Neural cell (in vitro differentiated cells): ENCODE measurements around the gene COL5A1. TPM values are rescaled to one million over a fixed set of nuclear protein-coding genes. Genes with fewer than 3 reads are reported as not detected.
A peak's percentile ranks its signal among the peaks of the same experiment; 100 is the strongest.

Experiments used
- H2AFZ ChIP-seq: fragments of 200-600, 300-800 bp; sonication (generic), shearing (Covaris generic); 2 replicates; pipeline ENCODE4 v1.6.0; 2014; ENCODE audit warnings: low read depth, mild to moderate bottlenecking, antibody characterized with exemption, low read length, moderate library complexity
- H3F3A ChIP-seq: fragments of 200-600 bp; shearing (Covaris generic); 2 replicates; pipeline ENCODE4 v1.6.1; 2016; ENCODE audit warnings: mild to moderate bottlenecking, moderate library complexity, mixed read lengths, antibody characterized with exemption, low read length; ENCODE audit not compliant: insufficient read depth, poor library complexity, severe bottlenecking
- H3K27ac ChIP-seq: fragments of 200-600, 300-800 bp; sonication (generic), shearing (Covaris generic); 2 replicates; pipeline ENCODE4 v1.5.1; 2014; ENCODE audit warnings: mild to moderate bottlenecking, low read length, moderate library complexity
- H3K27me3 ChIP-seq: fragments of 300-800, 200-600 bp; sonication (generic), shearing (Covaris generic); 2 replicates; pipeline ENCODE4 v1.6.0; 2014; ENCODE audit warnings: mild to moderate bottlenecking, low read depth, low read length, moderate library complexity; ENCODE audit not compliant: insufficient read depth
- H3K36me3 ChIP-seq: fragments of 300-800, 200-600 bp; sonication (generic), shearing (Covaris generic); 2 replicates; pipeline ENCODE4 v1.5.1; 2014; ENCODE audit warnings: mild to moderate bottlenecking, antibody characterized with exemption, low read length, moderate library complexity; ENCODE audit not compliant: insufficient read depth
- H3K4me2 ChIP-seq: fragments of 300-800, 200-600 bp; sonication (generic), shearing (Covaris generic); 2 replicates; pipeline ENCODE4 v1.6.0; 2014; ENCODE audit warnings: mild to moderate bottlenecking, low read length
- H3K4me3 ChIP-seq: fragments of 300-800, 200-600 bp; sonication (generic), shearing (Covaris generic); 2 replicates; pipeline ENCODE4 v1.5.1; 2014; ENCODE audit warnings: mild to moderate bottlenecking, low read length, moderate library complexity
- H3K79me2 ChIP-seq: fragments of 200-600 bp; shearing (Covaris generic); replicated peaks from 2 replicates; pipeline ENCODE4 v1.6.0; 2014; ENCODE audit warnings: mild to moderate bottlenecking, low read length, moderate library complexity; ENCODE audit not compliant: insufficient read depth
- H3K9ac ChIP-seq: fragments of 300-800, 200-600 bp; sonication (generic), shearing (Covaris generic); 2 replicates; pipeline ENCODE4 v1.6.1; 2016; ENCODE audit warnings: mild to moderate bottlenecking, low read length, mixed read lengths
- H3K9me2 ChIP-seq: fragments of 200-600 bp; shearing (Covaris generic); 2 replicates; pipeline ENCODE4 v1.6.1; 2016; ENCODE audit warnings: mild to moderate bottlenecking, low read length, mixed read lengths; ENCODE audit not compliant: insufficient read depth
- H3K9me3 ChIP-seq: fragments of 200-600, 300-800 bp; sonication (generic), shearing (Covaris generic); 2 replicates; pipeline ENCODE4 v1.6.1; 2016; ENCODE audit warnings: mild to moderate bottlenecking, mixed run types, low read length, moderate library complexity, mixed read lengths
- H4K20me1 ChIP-seq: fragments of 200-600 bp; shearing (Covaris generic); 2 replicates; pipeline ENCODE4 v1.6.1; 2016; ENCODE audit warnings: mild to moderate bottlenecking, mixed run types; ENCODE audit not compliant: insufficient read depth
- EP300 ChIP-seq: fragments of 450-650 bp; conservative IDR thresholded peaks from 2 replicates; pipeline ENCODE4 v1.6.1; 2014; ENCODE audit warnings: antibody characterized with exemption, mild to moderate bottlenecking, moderate library complexity; ENCODE audit not compliant: poor library complexity, severe bottlenecking
- EZH2 ChIP-seq: fragments of 200-600, 300-800 bp; shearing (Covaris generic), sonication (generic); IDR thresholded peaks from 2 replicates; pipeline ENCODE4 v1.6.1; 2014; ENCODE audit warnings: antibody characterized with exemption, low read length, borderline replicate concordance, mild to moderate bottlenecking; ENCODE audit not compliant: insufficient read depth, poor library complexity, severe bottlenecking
- MXI1 ChIP-seq: fragments of 450-650 bp; conservative IDR thresholded peaks from 2 replicates; pipeline ENCODE4 v1.6.1; 2014; ENCODE audit warnings: antibody characterized with exemption, mild to moderate bottlenecking; ENCODE audit not compliant: poor library complexity, severe bottlenecking
- POLR2AphosphoS5 ChIP-seq: IDR thresholded peaks from 2 replicates; pipeline ENCODE4 v1.6.1; 2012
- RAD21 ChIP-seq: fragments of 450-650 bp; conservative IDR thresholded peaks from 2 replicates; pipeline ENCODE4 v1.6.1; 2014; ENCODE audit warnings: antibody characterized with exemption, mild to moderate bottlenecking, moderate library complexity
- SMC3 ChIP-seq: fragments of 450-650 bp; conservative IDR thresholded peaks from 2 replicates; pipeline ENCODE4 v1.6.1; 2014; ENCODE audit warnings: antibody characterized with exemption, mild to moderate bottlenecking, moderate library complexity; ENCODE audit not compliant: poor library complexity
- TAF1 ChIP-seq: IDR thresholded peaks from 2 replicates; pipeline ENCODE4 v1.6.1; 2012; ENCODE audit warnings: low read depth
- polyA plus RNA-seq: library from polyadenylated mRNA; depleted of rRNA; stranded (reverse); fragments of >200 nt; gene quantifications from 2 replicates; pipeline ENCODE4 v1.2.3, GENCODE V29; 2014
- TF ChIP-seq, protein P1 (sequence below): fragments of 450-650 bp; IDR thresholded peaks from 2 replicates; pipeline ENCODE4 v1.5.1; 2014; ENCODE audit warnings: antibody characterized with exemption, mild to moderate bottlenecking, moderate library complexity; ENCODE audit not compliant: poor library complexity, severe bottlenecking
- TF ChIP-seq, protein P2 (sequence below): IDR thresholded peaks from 2 replicates; pipeline ENCODE4 v1.6.1; 2012; ENCODE audit warnings: borderline replicate concordance

The COL5A1 gene
- polyA plus RNA-seq, 1 donor from 2014 or later, result not detected

DNA sequence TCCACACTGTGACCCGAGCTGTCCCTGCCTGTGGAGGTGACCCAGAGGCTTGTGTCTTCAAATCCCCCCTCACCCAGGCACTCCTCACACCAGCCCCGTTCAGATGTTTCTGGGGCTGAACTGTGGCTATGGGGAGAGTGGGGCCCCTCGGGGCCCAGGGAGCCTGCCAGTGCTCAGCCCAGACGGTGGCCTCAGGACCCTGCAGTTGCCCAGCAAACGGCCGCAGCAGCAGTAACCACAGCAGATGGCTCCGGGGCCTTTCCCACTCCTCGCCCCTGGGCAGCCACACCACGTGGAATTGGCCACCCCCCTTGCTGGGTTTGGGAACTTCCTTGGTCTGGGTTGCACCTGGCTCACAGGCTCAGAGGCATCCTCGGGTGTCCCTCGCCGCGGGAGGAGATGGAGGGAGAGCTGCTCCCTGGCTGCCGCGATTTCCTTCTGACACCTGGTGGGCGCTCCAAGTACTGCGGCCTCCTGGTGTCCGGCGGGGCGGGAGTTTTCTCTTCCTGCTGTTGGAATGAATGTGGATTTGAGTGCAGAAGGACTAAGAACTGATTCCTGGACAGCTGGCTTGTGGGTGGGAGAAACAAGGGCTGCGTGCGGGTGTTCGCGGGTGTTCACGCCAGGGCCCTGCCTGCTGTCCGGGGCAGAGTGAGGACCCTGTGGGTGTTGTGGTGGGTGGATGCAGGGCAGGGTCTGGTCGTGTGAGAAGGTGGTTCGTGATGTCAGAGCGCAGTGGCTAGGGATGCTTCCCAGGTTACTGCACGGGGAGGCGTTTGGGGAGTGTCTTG lies 97.5 kb downstream of the COL5A1 start:
- TF ChIP-seq POLR2AphosphoS5 (no peak), MXI1 (no peak), TAF1 (no peak), EZH2 (no peak), RAD21 (peak; percentile 87), SMC3 (peak; percentile 97), EP300 (no peak)
- TF ChIP-seq, protein P1, sequence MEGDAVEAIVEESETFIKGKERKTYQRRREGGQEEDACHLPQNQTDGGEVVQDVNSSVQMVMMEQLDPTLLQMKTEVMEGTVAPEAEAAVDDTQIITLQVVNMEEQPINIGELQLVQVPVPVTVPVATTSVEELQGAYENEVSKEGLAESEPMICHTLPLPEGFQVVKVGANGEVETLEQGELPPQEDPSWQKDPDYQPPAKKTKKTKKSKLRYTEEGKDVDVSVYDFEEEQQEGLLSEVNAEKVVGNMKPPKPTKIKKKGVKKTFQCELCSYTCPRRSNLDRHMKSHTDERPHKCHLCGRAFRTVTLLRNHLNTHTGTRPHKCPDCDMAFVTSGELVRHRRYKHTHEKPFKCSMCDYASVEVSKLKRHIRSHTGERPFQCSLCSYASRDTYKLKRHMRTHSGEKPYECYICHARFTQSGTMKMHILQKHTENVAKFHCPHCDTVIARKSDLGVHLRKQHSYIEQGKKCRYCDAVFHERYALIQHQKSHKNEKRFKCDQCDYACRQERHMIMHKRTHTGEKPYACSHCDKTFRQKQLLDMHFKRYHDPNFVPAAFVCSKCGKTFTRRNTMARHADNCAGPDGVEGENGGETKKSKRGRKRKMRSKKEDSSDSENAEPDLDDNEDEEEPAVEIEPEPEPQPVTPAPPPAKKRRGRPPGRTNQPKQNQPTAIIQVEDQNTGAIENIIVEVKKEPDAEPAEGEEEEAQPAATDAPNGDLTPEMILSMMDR, result peak; percentile 89
- TF ChIP-seq, protein P2, sequence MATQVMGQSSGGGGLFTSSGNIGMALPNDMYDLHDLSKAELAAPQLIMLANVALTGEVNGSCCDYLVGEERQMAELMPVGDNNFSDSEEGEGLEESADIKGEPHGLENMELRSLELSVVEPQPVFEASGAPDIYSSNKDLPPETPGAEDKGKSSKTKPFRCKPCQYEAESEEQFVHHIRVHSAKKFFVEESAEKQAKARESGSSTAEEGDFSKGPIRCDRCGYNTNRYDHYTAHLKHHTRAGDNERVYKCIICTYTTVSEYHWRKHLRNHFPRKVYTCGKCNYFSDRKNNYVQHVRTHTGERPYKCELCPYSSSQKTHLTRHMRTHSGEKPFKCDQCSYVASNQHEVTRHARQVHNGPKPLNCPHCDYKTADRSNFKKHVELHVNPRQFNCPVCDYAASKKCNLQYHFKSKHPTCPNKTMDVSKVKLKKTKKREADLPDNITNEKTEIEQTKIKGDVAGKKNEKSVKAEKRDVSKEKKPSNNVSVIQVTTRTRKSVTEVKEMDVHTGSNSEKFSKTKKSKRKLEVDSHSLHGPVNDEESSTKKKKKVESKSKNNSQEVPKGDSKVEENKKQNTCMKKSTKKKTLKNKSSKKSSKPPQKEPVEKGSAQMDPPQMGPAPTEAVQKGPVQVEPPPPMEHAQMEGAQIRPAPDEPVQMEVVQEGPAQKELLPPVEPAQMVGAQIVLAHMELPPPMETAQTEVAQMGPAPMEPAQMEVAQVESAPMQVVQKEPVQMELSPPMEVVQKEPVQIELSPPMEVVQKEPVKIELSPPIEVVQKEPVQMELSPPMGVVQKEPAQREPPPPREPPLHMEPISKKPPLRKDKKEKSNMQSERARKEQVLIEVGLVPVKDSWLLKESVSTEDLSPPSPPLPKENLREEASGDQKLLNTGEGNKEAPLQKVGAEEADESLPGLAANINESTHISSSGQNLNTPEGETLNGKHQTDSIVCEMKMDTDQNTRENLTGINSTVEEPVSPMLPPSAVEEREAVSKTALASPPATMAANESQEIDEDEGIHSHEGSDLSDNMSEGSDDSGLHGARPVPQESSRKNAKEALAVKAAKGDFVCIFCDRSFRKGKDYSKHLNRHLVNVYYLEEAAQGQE, result no peak
- Histone ChIP-seq H3K9ac (no peak overlapping the region), H2AFZ (no peak overlapping the region), H3K79me2 (no peaks in the 10 kb centered on the region), H3K9me3 (no peaks in the 10 kb centered on the region), H3K27me3 (no peaks in the 10 kb centered on the region), H3K27ac (no peak overlapping the region), H3K9me2 (no peaks in the 10 kb centered on the region), H3F3A (no peaks in the 10 kb centered on the region), H4K20me1 (no peaks in the 10 kb centered on the region), H3K4me3 (no peak overlapping the region), H3K4me2 (no peak overlapping the region), H3K36me3 (no peaks in the 10 kb centered on the region)

DNA sequence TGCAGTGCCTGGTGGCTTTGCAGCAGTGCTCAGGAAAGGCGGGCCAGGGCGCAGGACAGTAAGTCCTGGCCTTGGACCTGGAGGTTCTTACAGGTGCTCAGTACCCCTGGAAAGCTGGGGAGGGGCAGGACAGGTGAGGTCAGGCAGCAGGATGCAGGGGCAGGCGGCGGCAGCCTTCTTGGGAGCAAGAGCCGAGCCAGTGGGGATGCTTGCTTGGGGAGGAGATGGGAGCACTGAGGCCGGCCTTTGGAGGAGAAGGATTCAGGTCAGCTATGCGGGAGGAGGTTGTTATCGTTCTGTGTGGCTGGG lies 98.0 kb downstream of the COL5A1 start:
- no peaks in the 10 kb centered on the region for H3K36me3 ChIP-seq
- H3K27ac ChIP-seq, result no peak overlapping the region
- H3K9me3 ChIP-seq, result no peaks in the 10 kb centered on the region
- H3K9ac ChIP-seq, result no peak overlapping the region
- no peaks in the 10 kb centered on the region for H3K79me2 ChIP-seq
- H3K9me2 ChIP-seq, result no peaks in the 10 kb centered on the region
- H2AFZ ChIP-seq, result no peak overlapping the region
- no peaks in the 10 kb centered on the region for H3F3A ChIP-seq
- H3K4me3 ChIP-seq, result no peak overlapping the region
- no peak for TF ChIP-seq TAF1
- TF ChIP-seq, protein P2, result no peak
- no peak for TF ChIP-seq MXI1
- no peaks in the 10 kb centered on the region for H3K27me3 ChIP-seq
- H3K4me2 ChIP-seq, result no peak overlapping the region
- H4K20me1 ChIP-seq, result no peaks in the 10 kb centered on the region
